GM10266 (cell line): ENCODE measurements around the gene PDHX.
A peak's percentile ranks its signal among the peaks of the same experiment; 100 is the strongest.

ENCODE experiments used
- DNase-seq: peaks from one replicate; pipeline ENCODE4 v3.0.0; 2012; ENCODE audit errors: extremely low spot score
- TF ChIP-seq, protein P1 (sequence below): IDR thresholded peaks from 2 replicates; pipeline ENCODE4 v1.5.1; 2012; ENCODE audit warnings: mild to moderate bottlenecking, low read depth; ENCODE audit not compliant: control insufficient read depth, insufficient read depth; ENCODE audit errors: missing control alignments

PDHX gene

DNA sequence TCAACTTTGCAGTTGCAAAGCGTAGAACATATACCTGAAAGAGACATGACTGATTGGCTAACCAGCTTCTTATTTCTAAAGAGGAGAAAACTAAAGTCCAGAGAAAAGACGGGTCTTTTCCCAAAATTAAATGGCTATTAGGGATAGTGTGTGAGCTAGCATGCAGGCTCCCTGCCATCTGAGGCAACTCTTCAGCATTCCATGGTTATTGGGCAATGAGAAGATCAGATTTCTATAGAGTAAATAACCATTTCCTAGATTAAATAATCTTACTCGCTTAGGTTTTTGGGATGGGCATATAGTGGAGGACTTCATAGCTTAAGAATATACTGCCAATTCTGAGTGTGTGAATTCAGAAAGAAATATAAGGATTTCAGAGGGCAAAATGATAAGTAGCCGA is 95.0 kb downstream of the PDHX start:
- no peak for DNase-seq
- TF ChIP-seq, protein P1, sequence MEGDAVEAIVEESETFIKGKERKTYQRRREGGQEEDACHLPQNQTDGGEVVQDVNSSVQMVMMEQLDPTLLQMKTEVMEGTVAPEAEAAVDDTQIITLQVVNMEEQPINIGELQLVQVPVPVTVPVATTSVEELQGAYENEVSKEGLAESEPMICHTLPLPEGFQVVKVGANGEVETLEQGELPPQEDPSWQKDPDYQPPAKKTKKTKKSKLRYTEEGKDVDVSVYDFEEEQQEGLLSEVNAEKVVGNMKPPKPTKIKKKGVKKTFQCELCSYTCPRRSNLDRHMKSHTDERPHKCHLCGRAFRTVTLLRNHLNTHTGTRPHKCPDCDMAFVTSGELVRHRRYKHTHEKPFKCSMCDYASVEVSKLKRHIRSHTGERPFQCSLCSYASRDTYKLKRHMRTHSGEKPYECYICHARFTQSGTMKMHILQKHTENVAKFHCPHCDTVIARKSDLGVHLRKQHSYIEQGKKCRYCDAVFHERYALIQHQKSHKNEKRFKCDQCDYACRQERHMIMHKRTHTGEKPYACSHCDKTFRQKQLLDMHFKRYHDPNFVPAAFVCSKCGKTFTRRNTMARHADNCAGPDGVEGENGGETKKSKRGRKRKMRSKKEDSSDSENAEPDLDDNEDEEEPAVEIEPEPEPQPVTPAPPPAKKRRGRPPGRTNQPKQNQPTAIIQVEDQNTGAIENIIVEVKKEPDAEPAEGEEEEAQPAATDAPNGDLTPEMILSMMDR, result no peak

DNA sequence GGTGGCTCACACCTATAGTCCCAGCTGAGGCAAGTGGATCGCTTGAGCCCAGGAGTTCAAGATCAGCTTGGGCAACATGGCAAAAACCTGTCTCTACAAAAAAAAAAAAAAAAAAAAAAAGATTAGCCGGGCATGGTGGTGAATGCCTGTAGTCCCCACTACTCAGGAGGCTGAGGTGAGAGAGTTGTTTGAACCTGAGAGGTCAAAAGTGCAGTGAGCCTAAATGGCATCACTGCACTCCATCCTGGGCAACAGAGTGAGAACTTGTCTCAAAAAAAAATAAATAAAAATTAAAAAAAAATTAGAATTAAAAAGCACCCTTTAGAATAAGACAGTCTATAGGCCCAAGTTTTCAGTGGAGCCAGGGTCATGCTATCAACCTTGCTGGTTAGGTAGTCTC is 95.5 kb downstream of the PDHX start:
- TF ChIP-seq, protein P1, result no peak

DNA sequence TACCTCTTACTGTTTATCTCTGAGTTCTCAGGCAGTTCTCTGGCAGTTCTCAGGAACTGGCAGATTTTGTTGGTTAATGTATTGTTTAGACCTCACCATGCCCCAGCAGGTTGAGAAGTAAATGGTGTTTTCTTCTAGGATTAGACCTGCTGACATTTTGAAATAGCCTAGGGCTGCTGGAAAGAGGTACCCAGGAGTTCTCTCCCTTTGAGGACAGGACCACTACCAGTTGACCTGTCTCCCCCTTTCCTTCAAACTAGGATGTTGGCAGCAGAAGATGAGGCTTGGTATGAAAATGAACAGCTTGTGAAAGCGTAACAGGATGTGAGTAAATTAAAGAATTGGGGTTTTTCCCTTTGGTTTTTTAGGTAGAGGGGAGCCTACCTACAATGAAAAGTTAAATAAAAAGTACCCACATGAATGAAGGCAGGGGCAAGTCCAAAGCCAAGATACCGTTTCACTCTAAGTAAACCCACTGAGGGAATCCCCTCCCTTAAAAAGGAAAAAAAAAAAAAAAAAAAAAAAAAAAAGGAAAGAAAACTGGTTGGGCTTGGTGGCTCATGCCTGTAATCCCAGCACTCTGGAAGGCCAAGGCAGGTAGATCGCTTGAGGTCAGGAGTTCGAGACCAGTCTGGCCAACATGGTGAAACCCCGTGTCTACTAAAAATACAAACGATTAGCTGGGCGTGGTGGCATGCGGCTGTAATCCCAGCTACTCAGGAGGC is 96.2 kb downstream of the PDHX start:
- peak; percentile 43 for DNase-seq
- TF ChIP-seq, protein P1, result no peak

More for the DNA sequence above, 95.5 kb downstream of the PDHX start:
- no peak for DNase-seq

DNA sequence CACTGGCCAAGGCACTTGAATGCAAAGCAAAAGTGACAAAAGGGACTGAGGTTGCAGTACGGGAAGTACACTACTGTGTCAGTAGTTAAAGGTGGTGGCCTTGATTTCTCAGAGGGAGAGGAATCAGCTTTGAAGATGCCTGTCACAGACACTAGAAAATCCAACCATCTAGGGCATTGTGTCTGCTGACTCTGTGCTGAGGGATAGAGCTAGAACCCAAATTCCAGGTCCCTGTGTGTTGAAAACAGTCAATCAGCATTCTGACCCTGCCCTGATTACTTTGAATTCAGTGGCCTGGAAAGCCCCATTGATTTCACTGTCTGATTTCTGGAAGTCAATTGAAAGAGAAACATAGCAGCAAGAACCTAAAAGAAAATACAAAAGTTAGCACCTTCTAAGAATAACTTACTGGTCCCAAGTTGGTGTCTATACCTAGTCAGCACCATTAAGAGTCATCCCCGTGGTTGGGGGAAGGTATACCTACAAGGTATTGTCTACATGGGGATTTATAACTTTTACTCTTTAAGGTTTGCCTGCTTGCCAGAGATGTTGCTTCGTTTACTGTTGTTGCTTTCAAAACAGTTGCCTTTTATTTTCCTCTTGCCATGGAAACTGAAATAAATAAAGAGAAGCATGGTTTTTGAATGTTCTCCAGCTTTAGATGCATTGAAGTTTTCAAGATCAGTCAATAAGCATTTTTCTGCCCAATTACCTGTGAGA is 97.3 kb downstream of the PDHX start:
- TF ChIP-seq, protein P1, result no peak

DNA sequence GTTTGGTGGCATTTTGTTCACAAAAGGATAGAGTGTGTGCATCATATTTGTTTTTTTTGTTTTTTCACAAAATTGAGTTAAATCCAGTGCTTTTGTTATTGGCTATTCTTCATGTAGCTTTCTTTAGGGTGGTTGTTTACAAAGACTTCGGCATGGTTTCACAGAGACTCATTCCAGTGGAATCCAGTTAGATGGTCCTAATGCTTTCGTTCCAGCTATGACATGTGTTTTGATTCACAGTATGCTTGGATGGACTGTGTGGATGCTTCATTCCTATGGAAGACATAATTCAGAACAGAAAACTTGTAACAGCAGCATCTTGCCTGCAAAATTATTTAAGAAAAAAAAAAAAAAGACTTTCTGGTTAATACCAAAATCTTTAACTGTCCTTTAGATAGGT is 97.9 kb downstream of the PDHX start:
- no peak for DNase-seq
- TF ChIP-seq, protein P1, result no peak

More for the DNA sequence above, 97.3 kb downstream of the PDHX start:
- DNase-seq, result peak; percentile 15

DNA sequence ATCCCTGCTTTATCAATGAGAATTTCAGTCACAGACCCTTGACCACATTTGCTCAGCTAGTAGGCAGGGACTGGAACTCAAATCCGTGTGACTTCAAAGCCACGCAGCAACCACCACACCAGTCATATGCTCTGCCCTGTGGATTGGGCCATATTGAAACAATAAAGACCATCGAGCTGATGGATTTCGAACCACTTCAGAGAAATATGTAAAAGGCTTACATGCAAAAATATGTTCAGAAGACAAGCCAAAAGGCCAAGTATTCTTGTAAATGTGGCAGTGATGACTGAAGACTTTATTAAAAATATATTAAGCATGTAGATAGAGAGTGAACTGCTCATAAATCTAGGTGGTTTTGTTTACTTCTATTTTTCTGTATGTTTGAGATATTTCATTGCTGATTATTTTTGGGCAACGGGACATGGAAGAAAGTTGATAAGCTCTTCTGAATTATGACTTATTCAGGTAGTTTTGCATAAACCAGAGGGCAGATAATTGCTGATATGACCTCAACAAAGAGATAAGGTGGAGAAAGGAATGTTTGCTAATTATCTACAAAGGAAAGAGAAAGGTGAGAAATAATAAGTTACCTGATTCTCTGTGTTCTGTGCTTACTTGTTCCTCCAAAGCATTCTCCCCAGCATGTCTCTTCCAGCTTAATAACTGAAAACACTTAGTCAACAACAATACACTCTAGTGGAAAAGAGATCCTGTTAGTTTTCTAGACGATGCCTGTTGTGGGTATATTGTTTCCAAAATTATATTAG is 99.4 kb downstream of the PDHX start:
- DNase-seq, result no peak
- TF ChIP-seq, protein P1, result no peak
